ENCODE data around the gene SRRM1.

DNA sequence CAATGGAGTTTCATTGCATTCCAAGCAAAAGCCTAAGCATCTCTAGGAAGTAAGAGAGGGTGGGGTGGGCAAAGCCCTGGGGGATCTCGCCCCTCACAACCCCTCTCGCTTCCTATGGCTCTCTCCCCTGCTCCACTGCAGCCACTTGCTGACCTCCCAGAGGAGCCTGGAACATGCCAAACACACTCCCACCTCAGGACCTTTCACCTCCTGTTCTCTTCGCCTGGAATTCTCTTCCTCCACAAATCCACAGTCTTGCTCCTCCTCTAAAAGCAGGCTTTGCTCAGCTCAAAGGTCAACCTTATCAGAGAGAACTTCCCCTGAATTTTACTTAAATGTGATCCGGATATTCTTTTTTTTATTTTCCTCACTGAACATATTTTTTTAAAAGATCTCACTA is 20.9 kb upstream of the SRRM1 start:
- TF ChIP-seq, protein P1, sequence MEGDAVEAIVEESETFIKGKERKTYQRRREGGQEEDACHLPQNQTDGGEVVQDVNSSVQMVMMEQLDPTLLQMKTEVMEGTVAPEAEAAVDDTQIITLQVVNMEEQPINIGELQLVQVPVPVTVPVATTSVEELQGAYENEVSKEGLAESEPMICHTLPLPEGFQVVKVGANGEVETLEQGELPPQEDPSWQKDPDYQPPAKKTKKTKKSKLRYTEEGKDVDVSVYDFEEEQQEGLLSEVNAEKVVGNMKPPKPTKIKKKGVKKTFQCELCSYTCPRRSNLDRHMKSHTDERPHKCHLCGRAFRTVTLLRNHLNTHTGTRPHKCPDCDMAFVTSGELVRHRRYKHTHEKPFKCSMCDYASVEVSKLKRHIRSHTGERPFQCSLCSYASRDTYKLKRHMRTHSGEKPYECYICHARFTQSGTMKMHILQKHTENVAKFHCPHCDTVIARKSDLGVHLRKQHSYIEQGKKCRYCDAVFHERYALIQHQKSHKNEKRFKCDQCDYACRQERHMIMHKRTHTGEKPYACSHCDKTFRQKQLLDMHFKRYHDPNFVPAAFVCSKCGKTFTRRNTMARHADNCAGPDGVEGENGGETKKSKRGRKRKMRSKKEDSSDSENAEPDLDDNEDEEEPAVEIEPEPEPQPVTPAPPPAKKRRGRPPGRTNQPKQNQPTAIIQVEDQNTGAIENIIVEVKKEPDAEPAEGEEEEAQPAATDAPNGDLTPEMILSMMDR (IDR thresholded peaks at IDR 0.05; ENCODE audit: poor library complexity) = no peak
- no peak for TF ChIP-seq EZH2 (IDR thresholded peaks at IDR 0.05; ENCODE audit: borderline replicate concordance)
